Panc1 (cell line): ENCODE results near the gene INPP4B. TPM values are rescaled to one million over a fixed set of nuclear protein-coding genes. Genes with fewer than 3 reads are reported as not detected.
"Not testable (repeated sequence)": the region's sequence is repeated elsewhere in the genome, so short reads cannot be mapped to it uniquely, and the experiment has no call there.

Experiments
- ATAC-seq: fragments of 200-7000 bp; cut with Tn5 transposase; 2 replicates; pipeline ENCODE4 v1.9.1; 2020; ENCODE audit warnings: mild to moderate bottlenecking, moderate library complexity
- BruUV-seq: library from RNA; stranded (reverse); fragments of 400-500 nt; replicated peaks from 2 replicates; lab custom pipeline; 2021; lab: Mats Ljungman, UMichigan
- CTCF ChIA-PET: fragments of 300-600 bp; sonication (Branson Sonifier 250); formaldehyde crosslinking; loops from one replicate; lab custom pipeline; 2022; ENCODE audit warnings: antibody characterized with exemption; lab: Charles Lee
- POLR2A ChIA-PET: fragments of 300-600 bp; sonication (Branson Sonifier 250); formaldehyde crosslinking; loops from one replicate; lab custom pipeline; 2022; ENCODE audit warnings: antibody characterized with exemption; lab: Charles Lee
- DNase-seq: peaks from one replicate; pipeline ENCODE4 v3.0.0-alpha.2; 2010; ENCODE audit warnings: low read depth, low spot score
- H3K27ac ChIP-seq: 2 replicates; pipeline ENCODE4 v1.5.1; 2011; ENCODE audit warnings: mild to moderate bottlenecking, low read length, inconsistent platforms
- H3K27me3 ChIP-seq: fragments of 200-500 bp; sonication (Bioruptor generic); 2 replicates; pipeline ENCODE4 v1.6.0; 2014; ENCODE audit warnings: low read length, inconsistent platforms; ENCODE audit not compliant: control insufficient read depth, insufficient read depth
- H3K36me3 ChIP-seq: fragments of 200-500 bp; sonication (Bioruptor generic); 2 replicates; pipeline ENCODE4 v1.5.1; 2014; ENCODE audit warnings: inconsistent platforms, mild to moderate bottlenecking, low read length, moderate library complexity; ENCODE audit not compliant: control insufficient read depth, insufficient read depth
- H3K4me1 ChIP-seq: 2 replicates; pipeline ENCODE4 v1.5.1; 2011; ENCODE audit warnings: inconsistent platforms, mild to moderate bottlenecking, low read length, moderate library complexity; ENCODE audit not compliant: control insufficient read depth, insufficient read depth
- H3K4me3 ChIP-seq, 2 experiments: 2 replicates each; pipeline ENCODE4 v1.5.1; 2011 to 2012; ENCODE audit warnings: low read depth in 2 of 2, low read length in 2 of 2, mild to moderate bottlenecking in 2 of 2, inconsistent platforms in 1 of 2, moderate library complexity in 1 of 2
- H3K9me3 ChIP-seq: fragments of 200-500 bp; sonication (Bioruptor generic); 2 replicates; pipeline ENCODE4 v1.5.1; 2014; ENCODE audit warnings: low read depth, mild to moderate bottlenecking, inconsistent platforms, low read length, moderate library complexity; ENCODE audit not compliant: control insufficient read depth, insufficient read depth
- CTCF ChIP-seq: fragments of 450-650 bp; IDR thresholded peaks from 2 replicates; pipeline ENCODE4 v1.5.1; 2017; ENCODE audit warnings: mild to moderate bottlenecking
- REST ChIP-seq, 2 experiments: IDR thresholded peaks; 2 replicates each; pipeline ENCODE4 v1.6.1; 2011 to 2012; ENCODE audit warnings: low read depth in 2 of 2, control low read depth in 1 of 2, low read length in 1 of 2, mild to moderate bottlenecking in 1 of 2, moderate library complexity in 1 of 2; ENCODE audit not compliant: insufficient read depth in 1 of 2
- SIN3A ChIP-seq: IDR thresholded peaks from 2 replicates; pipeline ENCODE4 v1.6.1; 2012; ENCODE audit warnings: low read depth, mild to moderate bottlenecking, low read length, moderate library complexity, borderline replicate concordance; ENCODE audit not compliant: insufficient read depth
- TCF7L2 ChIP-seq: IDR thresholded peaks from 2 replicates; pipeline ENCODE4 v1.6.1; 2011; ENCODE audit warnings: mild to moderate bottlenecking, low read depth, low read length, inconsistent platforms
- in situ Hi-C: cut with HindIII; loops from 2 replicates; pipeline ENCODE4 v1.10.0; 2016; ENCODE audit warnings: low sequenced_read_pairs, low pct_unique_long_range_greater_than_20kb
- intact Hi-C: fragments of 100-400 bp; cut with micrococcal nuclease; formaldehyde crosslinking; loops from one replicate; pipeline ENCODE4 v1.10.0; 2022; ENCODE audit not compliant: unreplicated experiment
- total RNA-seq: library from RNA; stranded (reverse); gene quantifications from one replicate; pipeline ENCODE4 v1.2.1, GENCODE V29; 2021; ENCODE audit not compliant: unreplicated experiment

Gene INPP4B
- total RNA-seq, 1 experiment from 2014 or later = 4.5 TPM

- no TSS peak for BruUV-seq
- POLR2A ChIA-PET = no interaction called here
- TF ChIP-seq SIN3A = no peak
- TF ChIP-seq CTCF = no peak
- TF ChIP-seq TCF7L2 = no peak
Measured at GRCh38 chr4:142811034-142811433, 35.1 kb downstream of the INPP4B start.

GRCh38 chr4:142809559-142809958 lies 36.5 kb downstream of the INPP4B start:
- BruUV-seq = no TSS peak
- Histone ChIP-seq H3K4me1 (no peaks in the 10 kb centered on the region), H3K36me3 (no peaks in the 10 kb centered on the region; the same call in 1 of the 2 replicates), H3K9me3 (no peaks in the 10 kb centered on the region), H3K4me3 (no peak overlapping the region), H3K27ac (no peak overlapping the region), H3K27me3 (no peaks in the 10 kb centered on the region)
- ChIA-PET POLR2A (no interaction called here), CTCF (no interaction called here)
- ATAC-seq (no peak), DNase-seq (no peak)
- in situ Hi-C loops (no loop called here), intact Hi-C loops (no loop called here)
- TF ChIP-seq SIN3A = no peak
- no peak for TF ChIP-seq REST (IDR thresholded peaks at IDR 0.05; ENCODE audit: insufficient read depth in 1 of 2, low read depth in 2 of 2, low read length in 1 of 2)

More at GRCh38 chr4:142811034-142811433, 35.1 kb downstream of the INPP4B start:
- no peaks in the 10 kb centered on the region for H3K4me1 ChIP-seq
- H3K36me3 ChIP-seq = no peaks in the 10 kb centered on the region; the same call in 1 of the 2 replicates
- no peaks in the 10 kb centered on the region for H3K27me3 ChIP-seq
- in situ Hi-C loops = no loop called here
- ATAC-seq = no peak
- no peak overlapping the region for H3K4me3 ChIP-seq
- intact Hi-C loops = no loop called here
- no peak overlapping the region for H3K27ac ChIP-seq
- no peak for DNase-seq
- H3K9me3 ChIP-seq = no peaks in the 10 kb centered on the region
- CTCF ChIA-PET = no interaction called here

GRCh38 chr4:142803879-142804278 lies 42.2 kb downstream of the INPP4B start:
- H3K36me3 ChIP-seq, ATAC-seq, CTCF ChIA-PET, in situ Hi-C loops, H3K4me3 ChIP-seq, POLR2A ChIA-PET, intact Hi-C loops, BruUV-seq, DNase-seq, H3K9me3 ChIP-seq, H3K4me1 ChIP-seq, H3K27me3 ChIP-seq, H3K27ac ChIP-seq: not testable (repeated sequence)
